Thyroid gland (tissue), 4 donors: ENCODE data around the gene MRPS27. TPM values are rescaled to one million over a fixed set of nuclear protein-coding genes. Genes with fewer than 3 reads are reported as not detected.

Experiments
- DNase-seq, 2 donors: peaks; one replicate each; pipeline ENCODE4 v3.0.0-alpha.2; 2019
- H3K27ac ChIP-seq, 3 donors: fragments of 200-600 bp; sonication (generic); 1 replicate in 2 of 3; 2 replicates in 1 of 3; pipeline ENCODE4 v1.5.1; 2016 to 2019; ENCODE audit warnings: mild to moderate bottlenecking in 1 of 3, moderate library complexity in 1 of 3
- H3K27me3 ChIP-seq: fragments of 200-600 bp; sonication (generic); one replicate; pipeline ENCODE4 v1.5.1; 2019
- H3K36me3 ChIP-seq, 2 donors: fragments of 200-600 bp; sonication (generic); one replicate each; pipeline ENCODE4 v1.5.1; 2016 to 2019
- H3K4me1 ChIP-seq, 2 donors: fragments of 200-600 bp; sonication (generic); one replicate each; pipeline ENCODE4 v1.5.1; 2017 to 2019
- H3K4me3 ChIP-seq, 3 donors: fragments of 200-600 bp; sonication (generic); replicated peaks in 1 of 3; 1 replicate in 2 of 3; 2 replicates in 1 of 3; pipeline ENCODE4 v1.5.1; 2016; ENCODE audit warnings: mild to moderate bottlenecking in 1 of 3
- H3K9me3 ChIP-seq: fragments of 200-600 bp; sonication (generic); one replicate; pipeline ENCODE4 v1.5.1; 2017
- CTCF ChIP-seq, 6 experiments: fragments of 200-600 bp in 3 of 6; fragments of 450-650 bp in 3 of 6; sonication (generic) in 3 of 6; IDR thresholded peaks; one replicate each; pipeline ENCODE4 v1.5.1; 2016 to 2019; ENCODE audit warnings: antibody characterized with exemption in 6 of 6, mild to moderate bottlenecking in 2 of 6, inconsistent platforms in 1 of 6, moderate library complexity in 1 of 6
- POLR2A ChIP-seq, 2 donors: fragments of 450-650 bp; IDR thresholded peaks; one replicate each; pipeline ENCODE4 v1.6.1; 2017; ENCODE audit warnings: antibody characterized with exemption in 2 of 2, mild to moderate bottlenecking in 2 of 2, moderate library complexity in 1 of 2
- WGBS, 2 donors: methylation state at CpG; one replicate each; pipeline ENCODE4 v1.1.5; 2017; 5-methylcytosine and 5-hydroxymethylcytosine counted together
- intact Hi-C: fragments of 100-400 bp; cut with DNase I; formaldehyde crosslinking; loops from one replicate; pipeline ENCODE4 v1.15.1; 2023
- total RNA-seq, 4 donors: library from RNA; depleted of rRNA; stranded (reverse); fragments of >200 nt; gene quantifications; one replicate each; pipeline ENCODE4 v1.2.3, GENCODE V29; 2016

MRPS27 gene
- total RNA-seq, 4 donors from 2014 or later: 71.4 to 86.1 (median 80.4) TPM

- 93 to 96% methylated on average over 2 of the region's 2 CpGs for WGBS, 2 donors
- no peaks in the 10 kb centered on the region for H3K9me3 ChIP-seq
- H3K4me1 ChIP-seq: peaks cover 0 to 12% of the 10 kb centered on the region in 2 donors
- no peaks in the 10 kb centered on the region for H3K27me3 ChIP-seq
- DNase-seq: no peak
- intact Hi-C loops: no loop called here
- no peak overlapping the region for H3K4me3 ChIP-seq
- no peaks in the 10 kb centered on the region for H3K36me3 ChIP-seq
- peak overlapping the region in 1 of 3 donors; percentile 61 for H3K27ac ChIP-seq
- TF ChIP-seq CTCF (IDR thresholded peaks at IDR 0.05): no peak
- TF ChIP-seq POLR2A (IDR thresholded peaks at IDR 0.05): no peak
These were observed 107.9 kb downstream of the MRPS27 start for GRCh38 chr5:72212171-72212570.

GRCh38 chr5:72210888-72211678 is 109.0 kb downstream of the MRPS27 start:
- peaks cover 0 to 12% of the 10 kb centered on the region in 2 donors for H3K4me1 ChIP-seq
- intact Hi-C loops: no loop called here
- 63 to 71% methylated on average over 6 of the region's 6 CpGs for WGBS, 2 donors
- no peaks in the 10 kb centered on the region for H3K9me3 ChIP-seq
- peak; percentile 26 to 41 for DNase-seq
- TF ChIP-seq POLR2A (IDR thresholded peaks at IDR 0.05) (no peak), CTCF (IDR thresholded peaks at IDR 0.05) (no peak)
- H3K36me3 ChIP-seq: no peaks in the 10 kb centered on the region
- no peaks in the 10 kb centered on the region for H3K27me3 ChIP-seq
- peak overlapping the region; percentile 34 to 65 (median 61) for H3K27ac ChIP-seq
- H3K4me3 ChIP-seq: no peak overlapping the region

GRCh38 chr5:72209147-72210115 is 110.6 kb downstream of the MRPS27 start:
- peaks cover 0 to 12% of the 10 kb centered on the region in 2 donors for H3K4me1 ChIP-seq
- 67 to 75% methylated on average over 10 of the region's 10 CpGs for WGBS, 2 donors
- DNase-seq: peak; percentile 28 to 35
- H3K27me3 ChIP-seq: no peaks in the 10 kb centered on the region
- no peak overlapping the region for H3K4me3 ChIP-seq
- no peak overlapping the region for H3K27ac ChIP-seq
- intact Hi-C loops: no loop called here
- no peaks in the 10 kb centered on the region for H3K9me3 ChIP-seq
- no peaks in the 10 kb centered on the region for H3K36me3 ChIP-seq
- TF ChIP-seq POLR2A (IDR thresholded peaks at IDR 0.05) (no peak), CTCF (IDR thresholded peaks at IDR 0.05) (no peak)

DNA sequence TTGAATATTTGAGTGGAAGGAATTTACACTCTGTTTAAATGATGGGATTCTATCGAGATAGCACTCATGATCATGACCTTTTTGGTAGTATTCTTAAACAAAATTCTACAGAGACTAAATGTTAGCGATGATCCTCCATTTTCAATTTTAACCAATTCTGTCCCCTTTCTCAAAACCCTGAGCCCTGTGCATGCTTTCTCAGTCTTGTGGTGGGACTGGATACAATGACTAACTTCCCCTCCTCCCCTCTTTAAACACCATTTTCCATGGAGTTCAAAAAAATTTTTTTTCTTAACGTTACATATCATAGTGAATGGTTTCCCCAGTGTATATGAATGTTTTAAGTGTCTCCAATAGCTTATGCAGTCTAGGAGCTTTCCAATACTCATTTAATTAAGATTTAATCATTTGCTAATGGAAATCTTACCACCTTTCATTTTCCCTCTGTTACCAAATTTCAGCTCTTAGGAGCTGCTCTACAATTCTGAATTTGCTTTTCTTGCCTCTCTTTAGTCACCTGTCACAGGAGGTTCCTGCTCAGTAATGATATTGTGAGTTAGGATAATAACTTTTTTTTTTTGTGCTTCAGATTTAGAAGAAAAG is 111.6 kb downstream of the MRPS27 start:
- Histone ChIP-seq H3K4me1 (peaks cover 0 to 12% of the 10 kb centered on the region in 2 donors), H3K36me3 (peaks cover 0 to 5% of the 10 kb centered on the region in 2 donors), H3K27me3 (no peaks in the 10 kb centered on the region), H3K27ac (no peak overlapping the region), H3K4me3 (no peak overlapping the region), H3K9me3 (no peaks in the 10 kb centered on the region)
- DNase-seq: no peak
- intact Hi-C loops: no loop called here
- WGBS, 2 donors: 90 to 93% methylated on average over 3 of the region's 3 CpGs
- no peak for TF ChIP-seq POLR2A (IDR thresholded peaks at IDR 0.05)
- TF ChIP-seq CTCF (IDR thresholded peaks at IDR 0.05): no peak
